Measurements from ENCODE around the gene CIAO3.

GRCh38 chr16:711548-712320 is 29.1 kb downstream of the CIAO3 start:
- TF ChIP-seq CTCF (IDR thresholded peaks at IDR 0.05) (peak; percentile 90 to 95 (median 94)), POLR2A (IDR thresholded peaks at IDR 0.05) (no peak)
